Endothelial cell (in vitro differentiated cells): ENCODE data around the gene LGR6. TPM values are rescaled to one million over a fixed set of nuclear protein-coding genes. Genes with fewer than 3 reads are reported as not detected.

Experiments used
- DNase-seq: peaks from one replicate; pipeline ENCODE4 v3.0.0; 2021; ENCODE audit warnings: low spot score
- H3K27ac Mint-ChIP-seq: one replicate; pipeline ENCODE4 v1.8.0; 2021; ENCODE audit warnings: mixed read lengths, inconsistent platforms; ENCODE audit not compliant: unreplicated experiment
- H3K27me3 Mint-ChIP-seq: one replicate; pipeline ENCODE4 v1.8.0; 2021; ENCODE audit warnings: mild to moderate bottlenecking, moderate library complexity, mixed read lengths, inconsistent platforms; ENCODE audit not compliant: unreplicated experiment
- H3K36me3 Mint-ChIP-seq: one replicate; pipeline ENCODE4 v1.8.0; 2021; ENCODE audit warnings: mild to moderate bottlenecking, low read depth, mixed read lengths, inconsistent platforms; ENCODE audit not compliant: unreplicated experiment
- H3K4me1 Mint-ChIP-seq: one replicate; pipeline ENCODE4 v1.8.0; 2021; ENCODE audit warnings: mild to moderate bottlenecking, mixed read lengths, inconsistent platforms; ENCODE audit not compliant: unreplicated experiment
- H3K4me3 Mint-ChIP-seq: one replicate; pipeline ENCODE4 v1.8.0; 2021; ENCODE audit warnings: mild to moderate bottlenecking, mixed read lengths, inconsistent platforms; ENCODE audit not compliant: unreplicated experiment
- H3K9me3 Mint-ChIP-seq: one replicate; pipeline ENCODE4 v1.8.0; 2021; ENCODE audit warnings: mixed read lengths, inconsistent platforms; ENCODE audit not compliant: unreplicated experiment
- total RNA-seq: library from RNA; stranded (reverse); fragmentation: NEBNext Ultra II Directional; extraction: Animal tissue kit (Norgen Biotek cat#: 25700); gene quantifications from one replicate; pipeline ENCODE4 v1.2.1, GENCODE V29; 2021; ENCODE audit not compliant: unreplicated experiment
- TF ChIP-seq, protein P1 (sequence below): fragments of 200-600 bp; sonication (generic); IDR thresholded peaks from one replicate; pipeline ENCODE4 v1.5.0; 2021; ENCODE audit warnings: antibody characterized with exemption; ENCODE audit not compliant: unreplicated experiment

The LGR6 gene
- total RNA-seq, 1 donor from 2014 or later = 0.23 TPM

DNA sequence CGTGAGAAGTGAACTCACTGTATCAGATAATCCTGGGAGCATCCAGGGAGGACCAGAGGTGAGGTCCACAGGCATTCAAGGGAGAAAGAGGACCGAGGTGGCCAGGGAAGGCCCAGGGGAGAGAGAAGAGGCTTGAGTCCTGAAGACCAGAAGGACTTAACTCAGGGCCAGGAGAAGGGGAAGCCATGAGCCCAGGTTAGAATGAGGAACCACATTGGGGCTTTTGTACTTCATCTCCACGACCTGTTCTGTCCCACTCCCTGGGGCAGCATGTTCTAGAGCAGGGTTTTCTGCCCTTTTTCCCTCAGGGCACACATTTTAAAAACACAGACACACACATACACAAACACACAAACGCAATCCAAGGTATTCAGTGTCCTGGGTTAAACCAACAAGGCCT, 8.4 kb downstream of the LGR6 start:
- Mint-ChIP-seq H3K27ac (no peak overlapping the region), H3K36me3 (no peaks in the 10 kb centered on the region), H3K4me3 (no peak overlapping the region), H3K9me3 (no peaks in the 10 kb centered on the region), H3K4me1 (no peaks in the 10 kb centered on the region), H3K27me3 (peaks cover 5% of the 10 kb centered on the region)
- TF ChIP-seq, protein P1, sequence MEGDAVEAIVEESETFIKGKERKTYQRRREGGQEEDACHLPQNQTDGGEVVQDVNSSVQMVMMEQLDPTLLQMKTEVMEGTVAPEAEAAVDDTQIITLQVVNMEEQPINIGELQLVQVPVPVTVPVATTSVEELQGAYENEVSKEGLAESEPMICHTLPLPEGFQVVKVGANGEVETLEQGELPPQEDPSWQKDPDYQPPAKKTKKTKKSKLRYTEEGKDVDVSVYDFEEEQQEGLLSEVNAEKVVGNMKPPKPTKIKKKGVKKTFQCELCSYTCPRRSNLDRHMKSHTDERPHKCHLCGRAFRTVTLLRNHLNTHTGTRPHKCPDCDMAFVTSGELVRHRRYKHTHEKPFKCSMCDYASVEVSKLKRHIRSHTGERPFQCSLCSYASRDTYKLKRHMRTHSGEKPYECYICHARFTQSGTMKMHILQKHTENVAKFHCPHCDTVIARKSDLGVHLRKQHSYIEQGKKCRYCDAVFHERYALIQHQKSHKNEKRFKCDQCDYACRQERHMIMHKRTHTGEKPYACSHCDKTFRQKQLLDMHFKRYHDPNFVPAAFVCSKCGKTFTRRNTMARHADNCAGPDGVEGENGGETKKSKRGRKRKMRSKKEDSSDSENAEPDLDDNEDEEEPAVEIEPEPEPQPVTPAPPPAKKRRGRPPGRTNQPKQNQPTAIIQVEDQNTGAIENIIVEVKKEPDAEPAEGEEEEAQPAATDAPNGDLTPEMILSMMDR = no peak
- no peak for DNase-seq

DNA sequence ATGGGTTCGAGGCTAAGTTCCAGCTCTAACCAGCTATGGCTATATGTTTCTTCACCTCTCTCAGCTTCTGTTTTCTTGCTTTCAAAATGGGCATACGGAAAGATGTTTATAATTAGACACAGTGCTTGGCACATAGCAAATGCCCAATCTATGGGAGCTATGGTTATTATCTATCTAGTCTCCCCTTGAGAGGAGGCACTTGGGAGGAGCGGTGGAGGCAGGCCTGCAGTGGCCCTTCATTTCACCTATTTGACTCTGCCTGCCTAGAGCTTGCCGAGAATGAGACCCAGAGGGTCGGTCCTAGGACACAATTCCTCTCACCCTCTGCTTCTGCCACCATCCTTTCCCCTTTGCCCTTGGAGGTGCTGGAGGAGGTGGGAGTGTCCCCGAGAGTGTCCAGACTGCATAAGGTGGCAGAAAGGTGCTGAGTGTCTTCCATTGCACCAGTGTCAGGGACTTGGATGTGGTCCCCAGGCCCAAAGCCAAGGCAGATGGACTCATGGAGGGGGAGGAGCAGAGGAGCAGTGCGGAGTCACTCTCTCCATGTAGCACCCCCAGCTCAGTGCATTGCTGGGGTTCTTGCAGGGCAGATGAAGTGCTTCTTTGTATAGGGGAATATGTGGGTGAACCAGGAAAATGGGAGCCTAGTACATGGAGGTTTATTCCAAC, 9.0 kb downstream of the LGR6 start:
- no peak overlapping the region for H3K27ac Mint-ChIP-seq
- TF ChIP-seq, protein P1 = no peak
- DNase-seq = no peak
- peaks cover 5% of the 10 kb centered on the region for H3K27me3 Mint-ChIP-seq
- H3K4me1 Mint-ChIP-seq = no peaks in the 10 kb centered on the region
- no peaks in the 10 kb centered on the region for H3K36me3 Mint-ChIP-seq
- no peak overlapping the region for H3K4me3 Mint-ChIP-seq
- H3K9me3 Mint-ChIP-seq = no peaks in the 10 kb centered on the region

DNA sequence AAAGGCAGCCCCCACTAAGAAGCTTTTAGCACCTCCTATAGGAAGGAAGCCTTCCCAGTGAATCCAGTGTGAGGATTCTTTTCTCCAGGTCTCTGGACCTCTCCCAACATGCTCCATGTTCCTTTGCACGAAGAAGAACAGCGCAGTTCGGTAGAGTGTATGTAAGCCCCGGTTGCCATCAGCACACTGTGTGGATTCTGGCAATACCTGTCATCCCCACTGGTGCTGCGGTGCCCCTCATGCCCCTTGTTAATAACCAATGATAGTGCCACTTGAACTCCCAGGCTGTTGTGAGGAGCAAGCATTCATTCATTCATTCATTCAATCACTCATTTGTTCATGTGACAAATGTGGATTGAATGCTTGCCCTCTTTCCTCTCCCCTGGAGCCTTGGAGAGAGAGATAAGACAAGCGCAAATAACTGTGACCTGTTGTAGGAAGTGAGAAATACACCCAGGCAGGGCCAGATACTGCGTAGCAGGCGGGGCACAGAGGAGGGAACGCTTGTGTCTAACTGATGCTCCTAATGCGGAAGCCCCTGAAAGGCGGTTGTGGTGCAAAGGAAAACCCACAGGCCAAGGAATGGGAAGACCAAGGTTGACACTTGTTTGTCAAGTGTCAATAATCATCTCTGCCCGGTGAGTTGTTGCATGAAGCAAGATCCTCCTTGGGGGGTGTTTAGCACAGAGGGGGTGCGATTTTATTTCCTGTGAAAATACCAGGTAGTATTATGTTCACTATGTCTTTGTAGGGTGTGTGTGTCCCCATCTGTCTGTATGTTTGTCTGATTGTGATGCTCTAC, 9.8 kb downstream of the LGR6 start:
- TF ChIP-seq, protein P1 = no peak
- Mint-ChIP-seq H3K27me3 (peaks cover 5% of the 10 kb centered on the region), H3K9me3 (no peaks in the 10 kb centered on the region), H3K4me3 (no peak overlapping the region), H3K4me1 (no peaks in the 10 kb centered on the region), H3K27ac (no peak overlapping the region), H3K36me3 (no peaks in the 10 kb centered on the region)
- DNase-seq = no peak

DNA sequence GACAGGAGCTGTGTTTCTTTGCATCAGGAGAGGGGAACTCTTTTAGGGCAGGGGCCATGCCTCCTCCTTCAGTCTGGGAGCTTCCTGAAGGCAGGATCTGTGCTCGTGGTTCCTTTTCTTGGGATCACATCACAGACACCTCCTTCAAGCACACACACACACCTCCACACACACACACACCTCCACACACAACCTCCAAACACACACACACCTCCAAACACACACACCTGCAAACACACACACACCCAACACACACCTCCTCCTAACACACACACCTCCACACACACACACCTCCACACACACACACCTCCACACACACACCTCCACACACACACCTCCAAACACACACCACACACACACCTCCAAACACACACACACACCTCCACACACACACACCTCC, 10.5 kb downstream of the LGR6 start:
- Mint-ChIP-seq H3K4me1 (no peaks in the 10 kb centered on the region), H3K36me3 (no peaks in the 10 kb centered on the region), H3K27me3 (peaks cover 5% of the 10 kb centered on the region), H3K4me3 (no peak overlapping the region), H3K27ac (no peak overlapping the region), H3K9me3 (no peaks in the 10 kb centered on the region)
- TF ChIP-seq, protein P1 = no peak
- DNase-seq = no peak
